D721Med (cell line): ENCODE measurements around the gene EDDM13.

Experiments
- DNase-seq: peaks from one replicate; pipeline ENCODE4 v3.0.0; 2011; ENCODE audit warnings: low spot score; ENCODE audit not compliant: insufficient read length
- FAIRE-seq: peaks from 2 replicates; lab custom pipeline; 2011; peaks lifted over from hg19 to GRCh38; lab: Jason Lieb, UNC
- CTCF ChIP-seq: IDR thresholded peaks from 2 replicates; pipeline ENCODE4 v1.5.1; 2012; ENCODE audit warnings: mild to moderate bottlenecking, control low read depth; ENCODE audit not compliant: insufficient read depth; ENCODE audit errors: missing control alignments

The EDDM13 gene

GRCh38 chr19:56348289-56348877 is 75.8 kb downstream of the EDDM13 start:
- DNase-seq (no peak), FAIRE-seq (no peak)
- TF ChIP-seq CTCF, result peak; percentile 30

- DNase-seq (no peak), FAIRE-seq (no peak)
- TF ChIP-seq CTCF, result peak; percentile 80
Measured at GRCh38 chr19:56350416-56351045, 78.0 kb downstream of the EDDM13 start.

- no peak for FAIRE-seq
Measured at GRCh38 chr19:56351208-56351607, 78.7 kb downstream of the EDDM13 start.

DNA sequence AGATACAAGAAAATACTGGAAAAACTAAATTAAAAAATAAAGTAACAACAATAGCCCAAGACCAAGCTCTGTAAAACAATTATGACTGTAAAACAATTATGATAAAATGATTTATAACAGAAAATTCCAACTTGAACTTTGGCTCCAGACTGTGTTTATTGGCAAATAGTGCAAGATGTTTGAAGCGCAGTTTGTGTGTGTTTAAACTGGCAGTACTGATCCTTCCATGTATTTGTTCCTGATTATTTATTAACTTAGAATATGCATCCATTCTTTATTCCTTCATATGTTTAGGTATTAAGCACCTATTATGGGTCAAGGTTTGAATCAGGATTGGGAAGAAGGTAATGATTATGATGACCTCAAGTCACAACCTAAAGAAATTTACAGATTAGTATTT is 83.0 kb downstream of the EDDM13 start:
- no peak for DNase-seq
- no peak for FAIRE-seq
- TF ChIP-seq CTCF, result no peak

More at GRCh38 chr19:56351208-56351607, 78.7 kb downstream of the EDDM13 start:
- no peak for DNase-seq
- no peak for TF ChIP-seq CTCF

- no peak for FAIRE-seq
- no peak for DNase-seq
- TF ChIP-seq CTCF, result no peak
Measured at GRCh38 chr19:56356944-56357343, 84.4 kb downstream of the EDDM13 start.
